ENCODE data around the gene CLK3. TPM values are rescaled to one million over a fixed set of nuclear protein-coding genes. Genes with fewer than 3 reads are reported as not detected.

Gene CLK3
- total and polyA plus RNA-seq, 4 donors = 23.8 to 70.3 (median 60.4) TPM

- Histone ChIP-seq H3K27ac (ENCODE audit: low read depth, low read length) (no peak overlapping the region), H3K9me3 (ENCODE audit: control insufficient read depth, insufficient read depth, low read length) (no peaks in the 10 kb centered on the region), H3K4me3 (ENCODE audit: low read depth, low read length) (no peak overlapping the region), H3K4me1 (ENCODE audit: control insufficient read depth, insufficient read depth, low read length) (peaks cover 54% of the 10 kb centered on the region), H3K36me3 (ENCODE audit: control insufficient read depth, insufficient read depth, low read length) (peaks cover 58% of the 10 kb centered on the region), H3K27me3 (ENCODE audit: control insufficient read depth, insufficient read depth, low read length) (no peaks in the 10 kb centered on the region)
- WGBS (ENCODE audit: insufficient coverage) = 80% methylated on average over 9 of the region's 15 CpGs
- DNase-seq (ENCODE audit: low read depth in 4 of 6, low spot score in 6 of 6) = no peak
These were observed 3.4 kb downstream of the CLK3 start for GRCh38 chr15:74618841-74619596.

- Histone ChIP-seq H3K27ac (ENCODE audit: low read depth, low read length) (no peak overlapping the region), H3K27me3 (ENCODE audit: control insufficient read depth, insufficient read depth, low read length) (no peaks in the 10 kb centered on the region), H3K9me3 (ENCODE audit: control insufficient read depth, insufficient read depth, low read length) (no peaks in the 10 kb centered on the region), H3K4me3 (ENCODE audit: low read depth, low read length) (no peak overlapping the region), H3K36me3 (ENCODE audit: control insufficient read depth, insufficient read depth, low read length) (peaks cover 68% of the 10 kb centered on the region), H3K4me1 (ENCODE audit: control insufficient read depth, insufficient read depth, low read length) (peaks cover 47% of the 10 kb centered on the region)
- DNase-seq (ENCODE audit: low read depth in 4 of 6, low spot score in 6 of 6) = no peak
- WGBS (ENCODE audit: insufficient coverage) = 96% methylated on average over 27 of the region's 27 CpGs
These were observed 4.4 kb downstream of the CLK3 start for GRCh38 chr15:74619916-74620635.

GRCh38 chr15:74620636-74621545 lies 5.3 kb downstream of the CLK3 start:
- peaks cover 76% of the 10 kb centered on the region for H3K36me3 ChIP-seq (ENCODE audit: control insufficient read depth, insufficient read depth, low read length)
- 54% methylated on average over 19 of the region's 23 CpGs for WGBS (ENCODE audit: insufficient coverage)
- DNase-seq (ENCODE audit: low read depth in 4 of 6, low spot score in 6 of 6) = peak in 4 of 6 donors; percentile 41 to 88 (median 62)
- H3K27ac ChIP-seq (ENCODE audit: low read depth, low read length) = no peak overlapping the region
- H3K4me3 ChIP-seq (ENCODE audit: low read depth, low read length) = no peak overlapping the region
- H3K27me3 ChIP-seq (ENCODE audit: control insufficient read depth, insufficient read depth, low read length) = no peaks in the 10 kb centered on the region
- peaks cover 45% of the 10 kb centered on the region for H3K4me1 ChIP-seq (ENCODE audit: control insufficient read depth, insufficient read depth, low read length)
- H3K9me3 ChIP-seq (ENCODE audit: control insufficient read depth, insufficient read depth, low read length) = no peaks in the 10 kb centered on the region

- H3K9me3 ChIP-seq (ENCODE audit: control insufficient read depth, insufficient read depth, low read length) = no peaks in the 10 kb centered on the region
- H3K4me1 ChIP-seq (ENCODE audit: control insufficient read depth, insufficient read depth, low read length) = peaks cover 38% of the 10 kb centered on the region
- no peak overlapping the region for H3K4me3 ChIP-seq (ENCODE audit: low read depth, low read length)
- no peak for DNase-seq (ENCODE audit: low read depth in 4 of 6, low spot score in 6 of 6)
- WGBS (ENCODE audit: insufficient coverage) = 62% methylated on average over 9 of the region's 16 CpGs
- peaks cover 83% of the 10 kb centered on the region for H3K36me3 ChIP-seq (ENCODE audit: control insufficient read depth, insufficient read depth, low read length)
- H3K27me3 ChIP-seq (ENCODE audit: control insufficient read depth, insufficient read depth, low read length) = no peaks in the 10 kb centered on the region
- H3K27ac ChIP-seq (ENCODE audit: low read depth, low read length) = no peak overlapping the region
These were observed 5.9 kb downstream of the CLK3 start for GRCh38 chr15:74621546-74621920.

- Histone ChIP-seq H3K36me3 (ENCODE audit: control insufficient read depth, insufficient read depth, low read length) (peaks cover 86% of the 10 kb centered on the region), H3K27ac (ENCODE audit: low read depth, low read length) (no peak overlapping the region), H3K27me3 (ENCODE audit: control insufficient read depth, insufficient read depth, low read length) (no peaks in the 10 kb centered on the region), H3K4me1 (ENCODE audit: control insufficient read depth, insufficient read depth, low read length) (peaks cover 35% of the 10 kb centered on the region), H3K4me3 (ENCODE audit: low read depth, low read length) (no peak overlapping the region), H3K9me3 (ENCODE audit: control insufficient read depth, insufficient read depth, low read length) (no peaks in the 10 kb centered on the region)
- DNase-seq (ENCODE audit: low read depth in 4 of 6, low spot score in 6 of 6) = peak in 1 of 6 donors; percentile 28
- WGBS (ENCODE audit: insufficient coverage) = 86% methylated on average over 9 of the region's 21 CpGs
These were observed 6.3 kb downstream of the CLK3 start for GRCh38 chr15:74621936-74622335.

- Histone ChIP-seq H3K36me3 (ENCODE audit: control insufficient read depth, insufficient read depth, low read length) (peaks cover 94% of the 10 kb centered on the region), H3K27me3 (ENCODE audit: control insufficient read depth, insufficient read depth, low read length) (no peaks in the 10 kb centered on the region), H3K4me3 (ENCODE audit: low read depth, low read length) (no peak overlapping the region), H3K9me3 (ENCODE audit: control insufficient read depth, insufficient read depth, low read length) (no peaks in the 10 kb centered on the region), H3K27ac (ENCODE audit: low read depth, low read length) (no peak overlapping the region), H3K4me1 (ENCODE audit: control insufficient read depth, insufficient read depth, low read length) (peaks cover 35% of the 10 kb centered on the region)
- 80% methylated on average over 1 of the region's 3 CpGs for WGBS (ENCODE audit: insufficient coverage)
- DNase-seq (ENCODE audit: low read depth in 4 of 6, low spot score in 6 of 6) = no peak
These were observed 7.1 kb downstream of the CLK3 start for GRCh38 chr15:74622758-74623157.

GRCh38 chr15:74624020-74624602 lies 8.5 kb downstream of the CLK3 start:
- 87% methylated on average over 6 of the region's 7 CpGs for WGBS (ENCODE audit: insufficient coverage)
- H3K27ac ChIP-seq (ENCODE audit: low read depth, low read length) = no peak overlapping the region
- no peak overlapping the region for H3K4me3 ChIP-seq (ENCODE audit: low read depth, low read length)
- peaks cover 99% of the 10 kb centered on the region for H3K36me3 ChIP-seq (ENCODE audit: control insufficient read depth, insufficient read depth, low read length)
- DNase-seq (ENCODE audit: low read depth in 4 of 6, low spot score in 6 of 6) = no peak
- no peaks in the 10 kb centered on the region for H3K9me3 ChIP-seq (ENCODE audit: control insufficient read depth, insufficient read depth, low read length)
- no peaks in the 10 kb centered on the region for H3K27me3 ChIP-seq (ENCODE audit: control insufficient read depth, insufficient read depth, low read length)
- peaks cover 22% of the 10 kb centered on the region for H3K4me1 ChIP-seq (ENCODE audit: control insufficient read depth, insufficient read depth, low read length)

GRCh38 chr15:74625693-74626092 lies 10.1 kb downstream of the CLK3 start:
- Histone ChIP-seq H3K27me3 (ENCODE audit: control insufficient read depth, insufficient read depth, low read length) (no peaks in the 10 kb centered on the region), H3K4me1 (ENCODE audit: control insufficient read depth, insufficient read depth, low read length) (peaks cover 21% of the 10 kb centered on the region), H3K9me3 (ENCODE audit: control insufficient read depth, insufficient read depth, low read length) (no peaks in the 10 kb centered on the region), H3K27ac (ENCODE audit: low read depth, low read length) (no peak overlapping the region), H3K4me3 (ENCODE audit: low read depth, low read length) (no peak overlapping the region), H3K36me3 (ENCODE audit: control insufficient read depth, insufficient read depth, low read length) (peaks cover 98% of the 10 kb centered on the region)
- 94% methylated on average over 5 of the region's 6 CpGs for WGBS (ENCODE audit: insufficient coverage)
- no peak for DNase-seq (ENCODE audit: low read depth in 4 of 6, low spot score in 6 of 6)

GRCh38 chr15:74626336-74626735 lies 10.7 kb downstream of the CLK3 start:
- WGBS (ENCODE audit: insufficient coverage) = 96% methylated on average over 6 of the region's 7 CpGs
- peaks cover 98% of the 10 kb centered on the region for H3K36me3 ChIP-seq (ENCODE audit: control insufficient read depth, insufficient read depth, low read length)
- no peak for DNase-seq (ENCODE audit: low read depth in 4 of 6, low spot score in 6 of 6)
- H3K4me1 ChIP-seq (ENCODE audit: control insufficient read depth, insufficient read depth, low read length) = peaks cover 15% of the 10 kb centered on the region
- no peak overlapping the region for H3K27ac ChIP-seq (ENCODE audit: low read depth, low read length)
- H3K4me3 ChIP-seq (ENCODE audit: low read depth, low read length) = no peak overlapping the region
- H3K9me3 ChIP-seq (ENCODE audit: control insufficient read depth, insufficient read depth, low read length) = no peaks in the 10 kb centered on the region
- H3K27me3 ChIP-seq (ENCODE audit: control insufficient read depth, insufficient read depth, low read length) = no peaks in the 10 kb centered on the region

All from spinal cord (tissue), 10 donors.